ENCODE data around the gene VCL.
A peak's percentile ranks its signal among the peaks of the same experiment; 100 is the strongest.

The VCL gene

GRCh38 chr10:74071157-74071556 is 73.2 kb downstream of the VCL start:
- DNase-seq, result no peak

- no peak for DNase-seq
These were observed 74.6 kb downstream of the VCL start for GRCh38 chr10:74072503-74072902.

- DNase-seq, result no peak
These were observed 78.0 kb downstream of the VCL start for GRCh38 chr10:74075906-74076305.

GRCh38 chr10:74076961-74077360 is 79.0 kb downstream of the VCL start:
- DNase-seq, result no peak

GRCh38 chr10:74077416-74077815 is 79.5 kb downstream of the VCL start:
- no peak for DNase-seq

DNA sequence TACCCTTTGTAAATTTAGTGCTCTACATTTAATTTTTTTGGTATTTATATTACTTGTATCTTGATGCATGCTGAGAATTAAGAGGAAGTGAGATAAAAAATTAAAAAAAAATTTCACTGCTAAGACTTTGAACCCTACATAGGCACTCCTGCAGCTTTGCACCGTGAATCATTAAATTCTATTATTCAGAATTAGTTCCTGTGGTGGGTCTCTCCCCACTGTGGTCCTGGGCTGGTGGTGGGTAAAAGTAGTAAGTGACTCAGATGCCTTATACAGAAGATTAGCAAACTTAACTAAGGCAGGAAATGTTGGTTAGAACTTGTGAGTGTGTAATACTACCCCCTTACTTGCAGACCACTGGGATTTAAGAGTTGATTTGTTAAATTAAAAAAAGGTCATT is 80.1 kb downstream of the VCL start:
- no peak for DNase-seq

- DNase-seq, result no peak
These were observed 81.4 kb downstream of the VCL start for GRCh38 chr10:74079028-74079935.

GRCh38 chr10:74079936-74080590 is 82.1 kb downstream of the VCL start:
- no peak for DNase-seq

- peak in 22 of 56 donors; percentile 2 to 59 (median 15) for DNase-seq
These were observed 83.4 kb downstream of the VCL start for GRCh38 chr10:74081192-74081803.

DNA sequence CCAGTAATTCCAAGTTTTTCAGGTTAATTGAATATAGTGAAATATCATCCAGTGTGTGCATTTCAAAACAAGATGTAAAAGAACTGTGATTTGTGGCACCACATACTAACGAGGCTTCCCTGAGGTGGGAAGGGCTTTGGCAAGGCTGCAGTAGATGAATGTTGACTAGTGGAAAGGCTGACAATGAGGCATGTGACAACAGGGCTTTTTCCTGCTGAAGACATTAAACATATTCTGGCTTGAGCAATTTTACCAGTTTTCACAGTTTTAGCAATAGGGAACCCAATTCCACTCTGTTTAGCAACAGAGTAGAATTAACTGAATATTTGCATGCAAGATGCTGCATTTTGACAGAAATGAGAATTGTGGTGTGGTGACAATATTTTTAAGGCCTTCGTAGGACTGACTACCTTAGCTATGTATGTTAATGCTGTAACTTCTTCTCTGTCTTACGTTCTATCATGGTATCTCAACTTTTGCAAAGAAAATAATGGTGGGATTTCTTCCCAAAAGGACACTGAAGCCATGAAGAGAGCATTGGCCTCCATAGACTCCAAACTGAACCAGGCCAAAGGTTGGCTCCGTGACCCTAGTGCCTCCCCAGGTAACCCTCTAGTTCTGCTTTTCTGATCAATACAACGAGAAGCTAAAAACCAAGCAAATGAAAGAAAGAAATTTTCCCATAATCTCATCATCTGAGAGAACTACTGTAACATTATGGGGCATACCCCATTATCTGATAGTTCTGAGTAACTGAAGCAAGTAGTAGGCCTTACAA is 84.2 kb downstream of the VCL start:
- DNase-seq, result no peak

- no peak for DNase-seq
These were observed 85.4 kb downstream of the VCL start for GRCh38 chr10:74083304-74083703.

DNA sequence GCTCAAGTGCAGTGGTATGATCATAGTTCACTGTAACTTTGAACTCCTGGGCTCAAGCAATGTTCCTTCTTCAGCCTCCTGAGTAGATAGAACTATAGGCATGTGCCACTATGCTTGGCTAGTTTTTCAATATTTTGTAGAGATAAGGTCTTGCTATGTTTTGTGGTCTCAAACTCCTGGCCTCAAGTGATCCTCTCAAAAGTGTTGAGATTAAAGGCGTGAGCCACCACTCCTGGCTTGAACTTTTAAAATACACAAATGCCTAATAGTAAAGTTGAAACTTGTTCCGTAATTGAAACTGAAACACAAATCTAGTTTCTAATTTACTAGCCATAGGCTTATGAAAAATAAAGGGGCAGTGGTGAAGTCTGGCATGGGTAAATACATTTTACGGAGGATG is 87.0 kb downstream of the VCL start:
- DNase-seq, result no peak

DNA sequence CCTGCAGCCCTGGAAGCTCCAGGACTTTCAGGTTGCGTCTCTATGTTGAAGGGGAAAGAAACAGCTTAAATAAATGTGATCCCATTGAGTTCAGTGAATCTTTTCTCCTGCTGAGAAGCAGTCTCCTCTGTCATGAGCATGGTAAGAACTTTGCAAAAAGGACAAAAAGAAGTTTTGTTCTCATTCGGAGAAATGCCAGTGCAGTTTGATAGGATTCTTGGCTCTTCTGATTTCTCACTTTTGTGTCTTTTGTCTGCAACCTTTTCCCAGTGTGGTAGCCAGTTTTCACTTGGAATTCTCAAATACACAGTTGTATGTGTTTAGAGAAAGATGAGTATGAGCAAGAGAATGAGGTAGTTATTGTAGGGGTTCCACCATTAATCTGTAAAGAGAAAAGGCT is 88.4 kb downstream of the VCL start:
- DNase-seq, result no peak

GRCh38 chr10:74088722-74089121 is 90.8 kb downstream of the VCL start:
- DNase-seq, result no peak

- DNase-seq, result no peak
These were observed 94.5 kb downstream of the VCL start for GRCh38 chr10:74092372-74092771.

DNA sequence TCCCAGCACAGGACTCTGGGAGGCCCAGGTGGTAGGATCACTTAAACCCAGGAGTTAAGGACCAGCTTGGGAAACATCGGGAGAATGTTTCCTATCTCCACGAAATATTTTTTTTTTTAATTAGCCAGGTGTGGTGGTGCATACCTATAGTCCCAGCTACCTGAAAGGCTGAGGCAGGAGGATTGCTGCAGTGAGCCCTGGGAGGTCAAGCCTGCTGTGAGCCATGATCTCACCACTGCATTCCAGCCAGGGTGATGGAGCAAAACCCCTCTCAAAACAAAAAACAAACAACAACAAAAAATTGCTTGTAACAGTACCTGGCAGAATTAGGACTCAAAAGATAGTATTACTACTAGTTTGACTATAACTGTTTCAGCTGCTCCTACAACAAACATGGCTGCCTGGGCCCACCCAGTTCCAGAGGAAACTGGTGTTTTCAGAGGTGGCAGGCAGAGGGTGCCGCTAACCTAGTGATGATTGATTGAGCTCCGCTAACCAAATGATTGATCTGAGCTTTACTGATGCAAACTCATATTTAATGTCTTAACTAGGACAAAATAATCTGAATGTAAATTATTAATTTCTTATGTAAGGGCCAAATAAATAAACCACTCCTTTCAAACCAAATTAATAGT is 95.7 kb downstream of the VCL start:
- no peak for DNase-seq

GRCh38 chr10:74094231-74094630 is 96.3 kb downstream of the VCL start:
- no peak for DNase-seq

GRCh38 chr10:74096777-74097176 is 98.9 kb downstream of the VCL start:
- no peak for DNase-seq

DNA sequence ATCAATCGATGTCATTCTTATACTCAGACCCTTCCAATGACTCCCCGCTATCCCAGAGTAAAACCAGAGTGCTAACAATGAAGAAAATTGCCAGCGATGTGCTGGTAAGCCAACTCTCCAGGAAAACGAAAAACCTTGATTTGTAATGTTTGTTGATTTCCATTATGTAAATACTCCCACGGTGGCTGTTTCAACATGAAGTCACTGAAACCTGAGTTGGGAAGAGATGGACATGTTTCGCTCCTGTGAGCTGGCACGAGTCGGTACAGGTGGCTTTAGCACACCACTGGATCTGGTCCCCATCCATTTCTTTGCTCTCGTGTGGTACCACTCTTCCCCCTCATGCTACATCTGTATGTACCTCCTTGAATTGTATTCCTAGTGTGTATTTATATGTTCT is 99.9 kb downstream of the VCL start:
- no peak for DNase-seq

DNA sequence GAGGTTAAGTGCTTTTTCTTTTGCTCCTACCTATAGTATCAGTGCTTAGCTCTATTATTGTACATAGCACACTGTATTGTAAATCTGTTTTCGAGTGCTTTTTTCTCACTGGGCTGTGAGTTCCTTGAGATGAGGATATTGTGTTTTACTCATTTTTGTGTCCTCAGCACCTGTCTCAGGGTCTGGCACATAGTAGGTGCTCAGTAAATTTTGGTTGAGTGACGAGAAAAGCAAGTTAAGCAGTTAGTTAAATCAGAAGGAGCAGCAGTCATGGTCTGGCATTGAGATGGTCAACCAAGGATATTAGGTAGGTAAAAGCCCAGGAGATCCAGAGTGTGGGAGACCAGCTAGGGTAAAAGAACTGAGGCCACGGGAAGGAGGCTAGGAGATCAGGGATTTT is 101.5 kb downstream of the VCL start:
- DNase-seq, result no peak

- DNase-seq, result no peak
These were observed 101.9 kb downstream of the VCL start for GRCh38 chr10:74099836-74100235.

Data from amygdala (tissue), 56 donors.